B cell (primary cell): ENCODE results near the gene KRTAP4-9. TPM values are rescaled to one million over a fixed set of nuclear protein-coding genes. Genes with fewer than 3 reads are reported as not detected.
"Not testable (repeated sequence)": the region's sequence is repeated elsewhere in the genome, so short reads cannot be mapped to it uniquely, and the experiment has no call there.

Experiments
- ATAC-seq: fragments of 200-7000 bp; cut with Tn5 transposase; one replicate; pipeline ENCODE4 v1.10.0; 2021; ENCODE audit warnings: low read depth, mild to moderate bottlenecking, moderate number of reproducible peaks, moderate library complexity
- CTCF ChIA-PET: fragments of 350-600 bp; sonication (Branson Sonifier 250); formaldehyde crosslinking; loops from one replicate; lab custom pipeline; 2021; ENCODE audit warnings: antibody characterized with exemption, inconsistent platforms; lab: Charles Lee
- POLR2A ChIA-PET: fragments of 350-600 bp; sonication (Branson Sonifier 250); formaldehyde crosslinking; loops from one replicate; lab custom pipeline; 2021; ENCODE audit warnings: antibody characterized with exemption; lab: Charles Lee
- DNase-seq: peaks from one replicate; pipeline ENCODE4 v3.0.0; 2013
- H2AFZ ChIP-seq: 2 replicates; pipeline ENCODE4 v1.6.1; 2012; ENCODE audit warnings: mild to moderate bottlenecking, low read depth, low read length; ENCODE audit not compliant: insufficient read depth, poor library complexity, severe bottlenecking
- H3K27ac ChIP-seq, 2 donors: 1 replicate in 1 of 2; 2 replicates in 1 of 2; pipeline ENCODE4 v1.5.1; 2012 to 2013; ENCODE audit warnings: low read length in 2 of 2, mild to moderate bottlenecking in 2 of 2, moderate library complexity in 1 of 2
- H3K27me3 ChIP-seq, 4 experiments: fragments of 200-600 bp in 1 of 4; sonication (generic) in 1 of 4; replicated peaks in 1 of 4; 1 replicate in 2 of 4; 2 replicates in 2 of 4; pipeline versions ENCODE4 v1.6.1 to v1.7.0; 2013 to 2016; ENCODE audit warnings: low read length in 3 of 4, mild to moderate bottlenecking in 2 of 4, mixed read lengths in 1 of 4, moderate library complexity in 1 of 4; ENCODE audit not compliant: insufficient read depth in 4 of 4, control insufficient read depth in 3 of 4; ENCODE audit errors: control extremely low read depth in 1 of 4
- H3K36me3 ChIP-seq, 2 experiments: replicated peaks in 1 of 2; 1 replicate in 1 of 2; 2 replicates in 1 of 2; pipeline versions ENCODE4 v1.6.1 to v1.7.1; 2013; ENCODE audit warnings: low read length in 1 of 2; ENCODE audit not compliant: insufficient read depth in 2 of 2, control insufficient read depth in 1 of 2; ENCODE audit errors: control extremely low read depth in 1 of 2, extremely low read depth in 1 of 2
- H3K4me1 ChIP-seq, 2 donors: fragments of 200-600 bp in 1 of 2; sonication (generic) in 1 of 2; 1 replicate in 1 of 2; 2 replicates in 1 of 2; pipeline versions ENCODE4 v1.5.1 to v1.6.1; 2013 to 2017; ENCODE audit warnings: low read length in 2 of 2; ENCODE audit not compliant: control insufficient read depth in 2 of 2, insufficient read depth in 2 of 2
- H3K4me2 ChIP-seq: replicated peaks from 2 replicates; pipeline ENCODE3; 2012; ENCODE audit warnings: mild to moderate bottlenecking, low read depth, low read length; ENCODE audit not compliant: poor library complexity, severe bottlenecking
- H3K4me3 ChIP-seq, 5 experiments: fragments of 200-600 bp in 1 of 5; sonication (generic) in 1 of 5; 1 replicate in 3 of 5; 2 replicates in 2 of 5; pipeline versions ENCODE4 v1.5.1 to v1.7.0; 2011 to 2016; ENCODE audit warnings: low read length in 4 of 5, mild to moderate bottlenecking in 4 of 5, low read depth in 2 of 5, control low read depth in 1 of 5, moderate library complexity in 1 of 5; ENCODE audit not compliant: insufficient read depth in 1 of 5; ENCODE audit errors: control extremely low read depth in 1 of 5, extremely low read depth in 1 of 5
- H3K79me2 ChIP-seq: fragments of 200-600 bp; sonication (generic); one replicate; pipeline ENCODE4 v1.6.0; 2016; ENCODE audit warnings: low read length; ENCODE audit not compliant: control insufficient read depth, insufficient read depth
- H3K9ac ChIP-seq: fragments of 200-600 bp; sonication (generic); 2 replicates; pipeline ENCODE4 v1.6.1; 2017; ENCODE audit warnings: mild to moderate bottlenecking, low read length, moderate library complexity
- H3K9me3 ChIP-seq, 3 donors: one replicate each; pipeline versions ENCODE4 v1.6.1 to v1.7.1; 2013; ENCODE audit warnings: low read length in 2 of 3; ENCODE audit not compliant: control insufficient read depth in 2 of 3, insufficient read depth in 1 of 3; ENCODE audit errors: control extremely low read depth in 1 of 3
- H4K20me1 ChIP-seq: 2 replicates; pipeline ENCODE4 v1.6.0; 2012; ENCODE audit warnings: mild to moderate bottlenecking, low read length; ENCODE audit not compliant: insufficient read depth, control insufficient read depth, poor library complexity, severe bottlenecking
- H3K27ac Mint-ChIP-seq: one replicate; pipeline ENCODE4 v1.8.0; 2021; ENCODE audit warnings: mixed read lengths
- H3K27me3 Mint-ChIP-seq: one replicate; pipeline ENCODE4 v1.8.0; 2021; ENCODE audit warnings: mixed read lengths
- H3K4me1 Mint-ChIP-seq: one replicate; pipeline ENCODE4 v1.8.0; 2021; ENCODE audit warnings: mixed read lengths
- H3K4me3 Mint-ChIP-seq: one replicate; pipeline ENCODE4 v1.8.0; 2021; ENCODE audit warnings: mixed read lengths
- H3K9me3 Mint-ChIP-seq: one replicate; pipeline ENCODE4 v1.8.0; 2022; ENCODE audit warnings: mixed read lengths; ENCODE audit not compliant: insufficient read depth
- CTCF ChIP-seq: fragments of 200-600 bp; IDR thresholded peaks from one replicate; pipeline ENCODE4 v1.8.0; 2022; ENCODE audit warnings: antibody characterized with exemption, mild to moderate bottlenecking
- EZH2 ChIP-seq: IDR thresholded peaks from 2 replicates; pipeline ENCODE4 v1.6.1; 2012; ENCODE audit warnings: borderline replicate concordance, low read depth, mild to moderate bottlenecking, moderate library complexity, low read length; ENCODE audit not compliant: insufficient read depth, poor library complexity, severe bottlenecking
- WGBS: methylation state at CpG from one replicate; pipeline ENCODE4 v1.1.5; 2013; ENCODE audit warnings: missing lambda C conversion rate; ENCODE audit not compliant: insufficient coverage; 5-methylcytosine and 5-hydroxymethylcytosine counted together
- intact Hi-C: fragments of 100-400 bp; cut with micrococcal nuclease; formaldehyde crosslinking; loops from one replicate; pipeline ENCODE4 v1.10.0; 2022
- polyA plus RNA-seq: library from polyadenylated mRNA; depleted of rRNA; stranded (reverse); fragments of >200 nt; gene quantifications from 2 replicates; pipeline ENCODE4 v1.2.3, GENCODE V29; 2012
- total RNA-seq, 2 donors: library from RNA; stranded (reverse); fragments of 120-200 nt in 1 of 2; gene quantifications; 1 replicate in 1 of 2; 2 replicates in 1 of 2; pipeline versions ENCODE4 v1.2.3 to v1.2.4, GENCODE V29; 2013 to 2022

The KRTAP4-9 gene
- total and polyA plus RNA-seq, 2 donors (not counting 1 experiment from before 2014, with no cell fraction given), result not detected

GRCh38 chr17:41117846-41118386 is 12.7 kb downstream of the KRTAP4-9 start, which contains the start of gene KRTAP4-11:
Gene KRTAP4-11, minus strand, starts transcription at chr17:41118373. Its CDS starts 58 bp downstream, at chr17:41118315.
- H3K79me2 ChIP-seq, CTCF ChIA-PET, H4K20me1 ChIP-seq, H3K27me3 Mint-ChIP-seq, H2AFZ ChIP-seq, ATAC-seq, H3K36me3 ChIP-seq, DNase-seq, H3K4me3 ChIP-seq, H3K4me3 Mint-ChIP-seq, H3K4me2 ChIP-seq, H3K27me3 ChIP-seq, POLR2A ChIA-PET, H3K9me3 Mint-ChIP-seq, H3K9ac ChIP-seq: not testable (repeated sequence)
- Histone ChIP-seq H3K4me1 (peaks cover 50 to 63% of the 10 kb centered on the region in 2 donors), H3K9me3 (peaks cover 0 to 13% (median 7%) of the 10 kb centered on the region in 3 donors), H3K27ac (peak within 1 kb of the TSS; percentile 67 to 76)
- peaks cover 34% of the 10 kb centered on the region for H3K4me1 Mint-ChIP-seq
- WGBS, result 86% methylated on average over 9 of the region's 10 CpGs
- H3K27ac Mint-ChIP-seq, result peak within 1 kb of the TSS; percentile 42
- intact Hi-C loops, result loop anchor here (5.0 kb wide), 1 partner anchor 59 kb away; the partner anchor contains the start of gene KRTAP4-2

- no peak overlapping the region for H3K4me3 ChIP-seq
- peaks cover 0 to 13% (median 7%) of the 10 kb centered on the region in 3 donors for H3K9me3 ChIP-seq
- no peak for DNase-seq
- Mint-ChIP-seq H3K9me3 (no peaks in the 10 kb centered on the region), H3K4me1 (peaks cover 40% of the 10 kb centered on the region), H3K27ac (no peak overlapping the region), H3K27me3 (peaks cover 8% of the 10 kb centered on the region), H3K4me3 (no peak overlapping the region)
- no peak overlapping the region for H2AFZ ChIP-seq
- H4K20me1 ChIP-seq, result no peaks in the 10 kb centered on the region
- intact Hi-C loops, result loop anchor here (5.0 kb wide), 1 partner anchor 59 kb away; the partner anchor contains the start of gene KRTAP4-2
- no peaks in the 10 kb centered on the region for H3K79me2 ChIP-seq
- no peaks in the 10 kb centered on the region for H3K27me3 ChIP-seq
- H3K4me1 ChIP-seq, result peaks cover 56 to 71% of the 10 kb centered on the region in 2 donors
- WGBS, result no CpG with 5 or more reads among the region's 4 CpGs
- H3K36me3 ChIP-seq, result no peaks in the 10 kb centered on the region
- CTCF ChIA-PET, result no interaction called here
- no peak overlapping the region for H3K4me2 ChIP-seq
- peak overlapping the region in 1 of 2 donors; percentile 20 for H3K27ac ChIP-seq
- no peak overlapping the region for H3K9ac ChIP-seq
- no peak for ATAC-seq
- POLR2A ChIA-PET, result no interaction called here
- TF ChIP-seq CTCF, result no peak
- TF ChIP-seq EZH2, result no peak
Measured at GRCh38 chr17:41118721-41119120, 13.5 kb downstream of the KRTAP4-9 start.

GRCh38 chr17:41119696-41120690 is 14.8 kb downstream of the KRTAP4-9 start:
- WGBS, result 100% methylated on average over 1 of the region's 11 CpGs
- peak overlapping the region; percentile 57 for H3K4me2 ChIP-seq
- DNase-seq (peak; percentile 71), ATAC-seq (peak; percentile 69)
- peak overlapping the region; percentile 87 for H3K27ac Mint-ChIP-seq
- intact Hi-C loops, result loop anchor here (5.0 kb wide), 2 partner anchors 57 to 187 kb away; partner anchors contain the start of genes KRTAP16-1 and KRTAP4-2
- H3K79me2 ChIP-seq, H3K27me3 Mint-ChIP-seq, H3K9me3 ChIP-seq, H3K27me3 ChIP-seq, H3K9me3 Mint-ChIP-seq, H2AFZ ChIP-seq, H3K36me3 ChIP-seq, H4K20me1 ChIP-seq: not testable (repeated sequence)
- H3K4me1 ChIP-seq, result peaks cover 64 to 77% of the 10 kb centered on the region in 2 donors
- POLR2A ChIA-PET, result interaction anchor here (0.8 kb wide), 1 partner anchor 102 kb away, joined by 3 read pairs; no protein-coding TSS in a partner anchor
- H3K9ac ChIP-seq, result peak overlapping the region; percentile 30
- CTCF ChIA-PET, result interaction anchor here (1.6 kb wide), 1 partner anchor 202 kb away, joined by 5 read pairs; no protein-coding TSS in a partner anchor
- peak overlapping the region in 2 of 5 experiments; percentile 25 to 50 for H3K4me3 ChIP-seq
- H3K27ac ChIP-seq, result peak overlapping the region; percentile 93 to 97
- H3K4me3 Mint-ChIP-seq, result peak overlapping the region; percentile 46
- H3K4me1 Mint-ChIP-seq, result peaks cover 40% of the 10 kb centered on the region
